Endodermal cell (in vitro differentiated cells): ENCODE measurements around the gene AFF1. TPM values are rescaled to one million over a fixed set of nuclear protein-coding genes. Genes with fewer than 3 reads are reported as not detected.

Source experiments
- DNase-seq: peaks from one replicate; pipeline ENCODE4 v3.0.0-alpha.2; 2017
- H3K27ac ChIP-seq: 2 replicates; pipeline ENCODE4 v1.5.1; 2013; ENCODE audit warnings: mild to moderate bottlenecking, low read depth, low read length, moderate library complexity
- H3K27me3 ChIP-seq: 2 replicates; pipeline ENCODE4 v1.6.1; 2013; ENCODE audit warnings: mild to moderate bottlenecking, low read length, moderate library complexity; ENCODE audit not compliant: insufficient read depth, control insufficient read depth, poor library complexity, severe bottlenecking
- H3K36me3 ChIP-seq: 2 replicates; pipeline ENCODE4 v1.7.0; 2013; ENCODE audit warnings: mild to moderate bottlenecking, low read length, moderate library complexity; ENCODE audit not compliant: control insufficient read depth, insufficient read depth
- H3K4me1 ChIP-seq: one replicate; pipeline ENCODE4 v1.7.0; 2013; ENCODE audit warnings: low read length; ENCODE audit not compliant: control insufficient read depth, insufficient read depth
- H3K4me3 ChIP-seq: 2 replicates; pipeline ENCODE4 v1.5.1; 2013; ENCODE audit warnings: mild to moderate bottlenecking, low read length, moderate library complexity
- H3K9ac ChIP-seq: 2 replicates; pipeline ENCODE4 v1.6.1; 2013; ENCODE audit warnings: mild to moderate bottlenecking, low read length, moderate library complexity; ENCODE audit not compliant: poor library complexity, severe bottlenecking; ENCODE audit errors: extremely low read depth
- H3K9me3 ChIP-seq: 2 replicates; pipeline ENCODE4 v1.6.1; 2013; ENCODE audit warnings: mild to moderate bottlenecking, low read length, moderate library complexity; ENCODE audit not compliant: control insufficient read depth
- H3K27ac Mint-ChIP-seq: 2 replicates; pipeline ENCODE4 v1.8.0; 2020; ENCODE audit warnings: mixed read lengths
- H3K27me3 Mint-ChIP-seq: 2 replicates; pipeline ENCODE4 v1.8.0; 2021; ENCODE audit warnings: mild to moderate bottlenecking, mixed read lengths; ENCODE audit not compliant: insufficient read depth
- H3K36me3 Mint-ChIP-seq: 2 replicates; pipeline ENCODE4 v1.8.0; 2020; ENCODE audit warnings: low read depth, mixed read lengths
- H3K4me1 Mint-ChIP-seq: 2 replicates; pipeline ENCODE4 v1.8.0; 2020; ENCODE audit warnings: mixed read lengths
- H3K4me3 Mint-ChIP-seq: 2 replicates; pipeline ENCODE4 v1.8.0; 2020; ENCODE audit warnings: mild to moderate bottlenecking, moderate library complexity, mixed read lengths
- H3K9me3 Mint-ChIP-seq: 2 replicates; pipeline ENCODE4 v1.8.0; 2020; ENCODE audit warnings: mild to moderate bottlenecking, mixed read lengths
- CTCF ChIP-seq: fragments of 200-600 bp; sonication (generic); conservative IDR thresholded peaks from 2 replicates; pipeline ENCODE4 v1.5.0; 2021; ENCODE audit warnings: antibody characterized with exemption, mild to moderate bottlenecking
- WGBS, 2 experiments: methylation state at CpG; one replicate each; pipeline versions ENCODE4 v1.1.5 to v1.1.7; 2013; ENCODE audit warnings: missing lambda C conversion rate in 2 of 2, mixed read lengths in 1 of 2; ENCODE audit not compliant: insufficient coverage in 1 of 2, insufficient read length in 1 of 2; 5-methylcytosine and 5-hydroxymethylcytosine counted together
- total RNA-seq, 2 donors: library from RNA; stranded (reverse); fragmentation: NEBNext Ultra II Directional in 1 of 2; extraction: Animal tissue kit (Norgen Biotek cat#: 25700) in 1 of 2; gene quantifications; 2 replicates in 1 of 2; 3 replicates in 1 of 2; pipeline ENCODE4 v1.2.1, GENCODE V29; 2021

The AFF1 gene
- total RNA-seq, 2 donors from 2014 or later = 134 to 171 TPM

- Mint-ChIP-seq H3K4me1 (peaks cover 72% of the 10 kb centered on the region), H3K36me3 (peaks cover 45% of the 10 kb centered on the region), H3K27me3 (no peaks in the 10 kb centered on the region), H3K4me3 (no peak overlapping the region), H3K27ac (no peak overlapping the region), H3K9me3 (no peaks in the 10 kb centered on the region)
- DNase-seq = no peak
- Histone ChIP-seq H3K9ac (no peak overlapping the region), H3K27me3 (no peaks in the 10 kb centered on the region), H3K4me3 (no peak overlapping the region), H3K27ac (no peak overlapping the region), H3K9me3 (no peaks in the 10 kb centered on the region), H3K4me1 (peaks cover 5% of the 10 kb centered on the region), H3K36me3 (peaks cover 55% of the 10 kb centered on the region)
- peak; percentile 35 for TF ChIP-seq CTCF
- WGBS, 2 experiments = 72 to 100% methylated on average over 2 to 3 of the region's 3 CpGs
These were observed 120.1 kb downstream of the AFF1 start for GRCh38 chr4:87054900-87055299.

- Histone ChIP-seq H3K9me3 (no peaks in the 10 kb centered on the region), H3K4me3 (no peak overlapping the region), H3K9ac (no peak overlapping the region), H3K27me3 (no peaks in the 10 kb centered on the region), H3K36me3 (peaks cover 55% of the 10 kb centered on the region), H3K4me1 (peaks cover 5% of the 10 kb centered on the region), H3K27ac (no peak overlapping the region)
- no peak for TF ChIP-seq CTCF
- peaks cover 42% of the 10 kb centered on the region for H3K36me3 Mint-ChIP-seq
- WGBS, 2 experiments = 100% methylated on average over 2 of the region's 2 CpGs; no CpG with 5 or more reads in 1 of the 2 experiments
- peaks cover 72% of the 10 kb centered on the region for H3K4me1 Mint-ChIP-seq
- peak overlapping the region; percentile 8 for H3K4me3 Mint-ChIP-seq
- H3K9me3 Mint-ChIP-seq = no peaks in the 10 kb centered on the region
- no peaks in the 10 kb centered on the region for H3K27me3 Mint-ChIP-seq
- peak overlapping the region; percentile 74 for H3K27ac Mint-ChIP-seq
- no peak for DNase-seq
These were observed 120.5 kb downstream of the AFF1 start for GRCh38 chr4:87055311-87055710.

GRCh38 chr4:87056881-87057280, 122.1 kb downstream of the AFF1 start:
- Mint-ChIP-seq H3K4me1 (peaks cover 73% of the 10 kb centered on the region), H3K27ac (peak overlapping the region; percentile 14), H3K27me3 (no peaks in the 10 kb centered on the region)

More at GRCh38 chr4:87056881-87057280, 122.1 kb downstream of the AFF1 start:
- 85 to 95% methylated on average over 2 of the region's 2 CpGs for WGBS, 2 experiments
- no peak for DNase-seq
- H3K4me1 ChIP-seq = peaks cover 5% of the 10 kb centered on the region
- H3K36me3 ChIP-seq = peaks cover 51% of the 10 kb centered on the region
- no peaks in the 10 kb centered on the region for H3K9me3 ChIP-seq
- H3K27ac ChIP-seq = no peak overlapping the region
- H3K27me3 ChIP-seq = no peaks in the 10 kb centered on the region
- Mint-ChIP-seq H3K36me3 (peaks cover 36% of the 10 kb centered on the region), H3K4me3 (no peak overlapping the region), H3K9me3 (no peaks in the 10 kb centered on the region)
- H3K4me3 ChIP-seq = no peak overlapping the region
- H3K9ac ChIP-seq = no peak overlapping the region
- no peak for TF ChIP-seq CTCF
